Measurements from ENCODE around the gene IGSF23.

DNA sequence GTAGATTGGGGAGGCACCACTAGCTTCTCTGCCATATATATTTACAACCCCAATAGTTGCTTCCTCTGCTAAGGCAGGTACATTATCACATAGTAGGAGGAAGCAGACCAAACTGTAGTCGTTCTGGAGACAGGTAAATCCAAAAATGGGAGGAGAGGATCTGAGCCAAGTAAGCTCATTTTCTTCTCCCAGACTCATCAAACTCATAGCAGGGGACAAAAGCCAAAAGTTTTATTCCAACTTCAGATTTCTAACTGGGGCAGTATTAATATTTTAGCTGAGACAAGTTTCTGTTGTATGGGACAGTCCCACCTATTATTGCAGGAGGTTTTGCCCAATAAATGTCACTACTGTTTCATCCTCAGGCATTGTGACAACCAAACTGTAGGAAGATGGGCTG, 7.8 kb upstream of the IGSF23 start:
- TF ChIP-seq CTCF (conservative IDR thresholded peaks at IDR 0.05) (no peak), EZH2 (IDR thresholded peaks at IDR 0.05; ENCODE audit: low read depth) (no peak)
